ENCODE data around the gene KRTAP1-4.
"Not testable (repeated sequence)": the region's sequence is repeated elsewhere in the genome, so short reads cannot be mapped to it uniquely, and the experiment has no call there.

The KRTAP1-4 gene

GRCh38 chr17:41046735-41047465 is 16.9 kb upstream of the KRTAP1-4 start, which contains the start of gene KRTAP2-1:
KRTAP2-1 (minus strand) TSS chr17:41047316; CDS start chr17:41047267, 49 bp downstream.
- DNase-seq (ENCODE audit: low spot score), result not testable (repeated sequence)

DNA sequence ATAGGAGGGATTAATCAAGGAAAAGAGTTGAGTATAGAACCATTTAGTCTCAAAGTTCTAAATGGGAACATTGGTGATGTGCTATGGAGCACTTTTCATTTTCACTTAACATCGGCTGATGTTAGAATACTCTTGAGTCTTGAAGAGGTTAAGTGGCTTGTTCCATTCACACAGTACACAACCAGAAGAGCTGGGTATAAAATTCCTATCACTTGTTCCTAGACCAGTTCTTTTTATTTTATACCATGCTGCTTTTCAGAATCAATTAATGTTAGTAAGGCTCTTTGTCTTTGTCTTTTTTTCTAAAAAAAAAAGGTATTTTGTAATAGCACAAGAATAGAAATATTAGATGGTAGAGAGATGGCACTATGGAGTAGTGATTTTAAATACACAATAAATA is 13.0 kb upstream of the KRTAP1-4 start:
- DNase-seq (ENCODE audit: low spot score), result no peak

DNA sequence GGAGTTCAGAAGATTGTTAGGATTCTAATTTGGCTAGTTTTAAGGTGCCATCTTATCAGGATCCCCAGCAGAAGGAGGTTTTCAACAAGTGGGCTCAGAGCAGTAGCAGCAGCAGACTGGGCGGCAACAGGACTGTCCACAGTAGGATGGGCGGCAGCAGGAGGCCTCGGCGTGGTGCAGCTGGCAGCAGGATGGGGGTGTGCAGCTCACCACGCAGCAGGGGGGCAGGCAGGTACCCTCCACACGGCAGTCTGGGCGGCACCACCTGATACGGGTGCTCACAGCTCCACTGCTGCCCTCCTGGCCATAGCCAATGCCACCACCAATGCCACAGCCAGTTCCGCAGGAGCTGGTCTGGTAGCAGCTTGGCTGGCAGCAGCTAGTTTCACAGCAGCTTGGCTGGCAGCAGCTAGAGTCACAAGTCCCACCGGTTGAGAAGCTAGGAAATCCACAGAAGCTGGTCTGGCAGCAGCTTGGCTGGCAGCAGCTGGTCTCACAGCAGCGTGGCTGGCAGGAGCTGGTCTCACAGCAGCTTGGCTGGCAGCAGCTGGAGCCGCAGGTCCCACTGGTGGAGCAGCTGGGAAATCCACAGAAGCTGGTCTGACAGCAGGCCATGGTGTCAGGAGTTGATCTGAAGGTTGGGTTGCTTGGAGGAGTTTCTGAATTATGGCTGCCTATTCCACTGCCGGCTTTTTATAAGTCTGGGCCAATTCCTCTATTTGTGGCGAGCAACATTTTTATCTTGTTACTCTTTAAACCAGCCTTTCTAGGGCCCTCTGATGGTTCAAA is 11.0 kb upstream of the KRTAP1-4 start, which contains the start of gene KRTAP1-1:
Gene KRTAP1-1 (minus strand): TSS at position 668 of the 789 bp plus-strand sequence. CDS start 53 bp downstream, at position 615.
- DNase-seq (ENCODE audit: low spot score), result not testable (repeated sequence)

GRCh38 chr17:41037853-41038350 is 7.9 kb upstream of the KRTAP1-4 start:
- no peak for DNase-seq (ENCODE audit: low spot score)

- DNase-seq (ENCODE audit: low spot score), result not testable (repeated sequence)
Measured at GRCh38 chr17:41034346-41034935, 4.4 kb upstream of the KRTAP1-4 start, which contains the start of gene KRTAP1-3. KRTAP1-3 (minus strand) TSS chr17:41034874; CDS start chr17:41034821, 53 bp downstream.

DNA sequence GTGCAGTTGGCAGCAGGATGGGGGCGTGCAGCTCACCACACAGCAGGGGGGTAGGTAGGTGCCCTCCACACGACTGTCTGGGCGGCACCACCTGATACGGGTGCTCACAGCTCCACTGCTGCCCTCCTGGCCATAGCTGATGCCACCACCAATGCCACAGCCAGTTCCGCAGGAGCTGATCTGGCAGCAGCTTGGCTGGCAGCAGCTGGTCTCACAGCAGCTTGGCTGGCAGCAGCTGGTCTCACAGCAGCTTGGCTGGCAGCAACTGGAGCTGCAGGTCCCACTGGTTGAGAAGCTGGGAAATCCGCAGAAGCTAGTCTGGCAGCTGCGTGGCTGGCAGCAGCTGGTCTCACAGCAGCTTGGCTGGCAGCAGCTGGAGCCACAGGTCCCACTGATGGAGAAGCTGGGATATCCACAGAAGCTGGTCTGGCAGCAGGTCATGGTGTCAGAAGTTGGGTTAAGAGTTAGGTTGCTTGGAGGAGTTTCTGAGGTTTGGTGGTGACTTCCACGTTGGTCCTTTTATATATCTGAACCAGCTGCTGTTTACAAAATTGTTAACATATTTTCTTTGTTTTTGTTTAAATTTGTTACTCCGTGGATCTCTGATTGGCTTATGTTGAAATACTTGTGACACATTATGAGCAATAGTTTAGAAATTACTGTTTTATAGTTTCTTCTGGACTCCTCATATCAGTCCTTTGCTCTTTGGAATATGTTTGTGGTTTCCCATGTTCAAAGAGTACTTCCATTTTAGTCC is 3.1 kb downstream of the KRTAP1-4 start, which contains the start of gene KRTAP1-5:
Gene KRTAP1-5 (minus strand): TSS at position 494 of the 757 bp plus-strand sequence. CDS start 53 bp downstream, at position 441.
- DNase-seq (ENCODE audit: low spot score), result no peak

- DNase-seq (ENCODE audit: low spot score), result no peak
Measured at GRCh38 chr17:41024697-41025096, 5.3 kb downstream of the KRTAP1-4 start.

DNA sequence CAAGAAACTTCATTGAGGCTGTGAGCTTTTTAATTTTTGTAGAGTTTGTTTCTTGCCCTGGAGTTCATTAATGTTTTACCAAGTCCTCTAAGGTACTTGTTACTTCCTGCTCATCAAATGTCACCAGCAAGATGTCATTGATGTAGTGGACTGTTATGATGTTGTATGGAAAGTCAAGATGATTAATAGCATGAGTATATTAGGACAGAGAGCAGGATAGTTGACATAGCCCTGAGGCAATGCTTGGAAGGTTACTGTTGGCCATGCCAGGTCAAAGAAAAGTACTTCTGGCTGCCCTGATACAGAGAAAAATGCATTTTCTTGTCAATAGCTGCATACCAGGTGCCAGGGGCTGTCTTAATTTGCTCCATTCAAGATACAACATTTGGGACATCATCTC is 9.7 kb downstream of the KRTAP1-4 start:
- DNase-seq (ENCODE audit: low spot score), result no peak

DNA sequence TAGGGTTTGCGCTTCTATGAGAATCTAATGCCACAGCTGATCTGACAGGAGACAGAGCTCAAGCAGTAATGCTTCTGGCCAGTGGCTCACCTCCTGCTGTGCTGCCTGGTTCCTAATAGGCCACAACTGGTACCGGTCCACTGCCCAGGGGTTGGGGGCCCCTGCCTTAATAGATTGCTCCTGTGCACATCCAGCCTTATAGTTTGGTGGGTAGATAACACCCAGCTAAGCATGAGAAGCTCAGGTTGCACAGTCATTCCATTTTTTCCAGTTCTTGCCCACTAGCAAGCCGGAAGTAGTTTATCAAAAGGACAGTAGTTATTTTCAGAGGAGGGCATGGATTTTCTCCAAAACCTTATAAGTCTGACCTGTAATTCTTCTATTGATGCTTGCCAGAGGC is 10.6 kb downstream of the KRTAP1-4 start:
- no peak for DNase-seq (ENCODE audit: low spot score)

GRCh38 chr17:41018541-41018940 is 11.5 kb downstream of the KRTAP1-4 start:
- no peak for DNase-seq (ENCODE audit: low spot score)

GRCh38 chr17:41016578-41017215 is 13.3 kb downstream of the KRTAP1-4 start:
- no peak for DNase-seq (ENCODE audit: low spot score)

- no peak for DNase-seq (ENCODE audit: low spot score)
Measured at GRCh38 chr17:41015454-41015853, 14.5 kb downstream of the KRTAP1-4 start.

GRCh38 chr17:41013606-41014005 is 16.4 kb downstream of the KRTAP1-4 start:
- no peak for DNase-seq (ENCODE audit: low spot score)

DNA sequence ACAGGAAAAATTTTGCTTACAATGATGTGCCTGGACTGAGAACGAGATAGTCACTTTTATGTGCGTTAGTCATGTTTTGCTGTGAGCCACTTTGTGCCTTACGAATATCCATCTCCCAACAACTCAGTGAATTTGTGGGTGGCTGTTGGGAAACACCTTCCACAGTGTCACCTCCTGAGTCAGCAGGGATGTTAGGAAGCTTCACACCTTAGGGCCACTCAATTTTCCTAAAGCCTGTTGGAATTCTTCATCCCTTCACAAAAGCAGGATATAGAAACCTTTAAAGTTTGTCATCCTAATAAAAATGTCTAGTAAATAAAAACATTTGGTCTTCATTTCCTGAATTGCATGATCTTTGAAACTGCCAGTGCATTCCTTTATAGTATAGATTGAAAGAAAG is 16.8 kb downstream of the KRTAP1-4 start:
- no peak for DNase-seq (ENCODE audit: low spot score)

- no peak for DNase-seq (ENCODE audit: low spot score)
Measured at GRCh38 chr17:41012326-41013120, 17.5 kb downstream of the KRTAP1-4 start.

DNA sequence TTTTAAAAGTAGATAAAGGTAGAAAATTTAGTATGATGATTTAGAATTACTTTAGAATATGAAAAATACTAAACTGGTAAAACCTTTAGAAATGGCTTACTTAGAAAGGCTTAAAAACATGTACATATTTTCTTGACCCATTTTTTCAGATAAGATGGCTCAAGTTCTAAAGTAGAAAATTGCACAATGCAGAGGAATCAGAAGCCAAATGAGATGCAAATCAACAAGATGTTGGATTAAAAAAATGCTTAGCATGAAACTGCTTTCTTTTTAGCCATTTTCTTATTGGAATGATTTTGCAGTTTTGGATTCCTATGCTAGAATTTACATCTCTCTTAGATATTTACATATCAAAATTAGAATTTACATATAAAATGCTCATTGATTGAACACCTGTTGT is 19.6 kb downstream of the KRTAP1-4 start:
- DNase-seq (ENCODE audit: low spot score), result no peak

DNA sequence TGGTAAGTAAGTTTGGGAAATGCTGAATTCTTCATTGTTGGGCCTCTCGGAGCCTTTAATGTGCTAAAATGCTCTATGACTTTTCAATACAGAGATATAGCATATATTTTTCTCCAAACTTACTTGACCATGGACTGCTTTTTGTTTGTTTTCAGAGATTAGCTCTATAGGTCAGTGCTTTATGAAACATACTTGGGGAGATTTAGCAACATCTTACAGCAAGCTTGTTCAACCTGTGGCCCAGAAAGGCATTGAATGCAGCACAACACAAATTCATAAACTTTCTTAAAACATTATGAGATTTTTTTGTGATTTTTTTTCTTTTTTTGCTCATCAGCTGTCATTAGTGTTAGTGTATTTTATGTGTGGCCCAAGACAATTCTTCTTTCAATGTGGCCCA is 20.1 kb downstream of the KRTAP1-4 start:
- no peak for DNase-seq (ENCODE audit: low spot score)

DNA sequence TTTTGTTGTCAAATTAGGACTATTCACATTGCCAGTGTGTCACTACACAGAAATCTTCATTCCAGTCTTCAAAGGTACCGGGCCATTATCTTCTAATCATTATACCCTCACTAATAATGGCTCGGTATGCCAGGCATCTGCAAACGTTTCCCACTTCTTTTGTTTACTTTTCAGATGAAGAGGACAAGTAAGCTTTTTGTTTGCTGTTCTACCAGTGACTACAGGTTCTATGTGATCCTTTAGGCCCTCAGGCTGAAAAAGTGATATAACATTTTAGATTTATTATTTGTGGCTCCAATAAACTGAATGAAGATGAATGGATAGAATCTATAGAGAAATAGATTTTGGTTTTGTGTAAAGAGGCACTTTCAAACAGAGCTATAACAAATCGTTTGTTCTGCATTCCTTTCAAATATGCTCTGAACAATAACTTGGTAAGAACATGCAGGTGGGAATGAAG is 20.7 kb downstream of the KRTAP1-4 start:
- no peak for DNase-seq (ENCODE audit: low spot score)

DNA sequence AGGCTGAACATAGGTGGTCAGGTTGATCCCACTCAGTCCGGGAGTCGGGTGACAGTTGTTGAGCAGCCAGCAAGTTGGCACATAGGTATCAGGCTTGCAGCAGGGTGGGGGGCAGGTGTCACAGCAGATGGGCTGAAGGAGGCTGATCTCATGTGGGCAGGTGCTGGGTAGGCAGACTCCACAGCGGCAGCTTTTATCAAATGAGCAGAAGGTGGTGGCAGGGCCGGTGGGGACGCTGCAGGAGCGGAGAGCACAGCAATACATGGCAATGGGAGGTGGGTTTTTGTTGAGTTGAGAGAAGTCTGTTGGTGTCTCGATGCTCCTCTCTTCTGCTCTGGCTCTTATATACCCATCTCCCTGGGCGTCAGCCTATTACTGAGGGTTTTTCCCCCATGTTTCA is 21.2 kb downstream of the KRTAP1-4 start, which contains the start of gene KRTAP3-1:
Gene KRTAP3-1 (minus strand): TSS at position 318 of the 400 bp plus-strand sequence. CDS start 54 bp downstream, at position 264.
- no peak for DNase-seq (ENCODE audit: low spot score)

- no peak for DNase-seq (ENCODE audit: low spot score)
Measured at GRCh38 chr17:41004397-41004796, 25.6 kb downstream of the KRTAP1-4 start.

Measured in germinal center (tissue), 1 donor.